A673 (cell line): ENCODE data around the gene PPM1D.

Source experiments
- CTCF ChIP-seq: fragments of 300-800, 200-600 bp; sonication (generic); conservative IDR thresholded peaks from 2 replicates; pipeline ENCODE4 v1.5.1; 2017; ENCODE audit warnings: low read depth, mild to moderate bottlenecking, antibody characterized with exemption, low read length, moderate library complexity, mixed read lengths
- EZH2 ChIP-seq: fragments of 200-600 bp; sonication (generic); IDR thresholded peaks from 2 replicates; pipeline ENCODE4 v1.6.1; 2017; ENCODE audit warnings: borderline replicate concordance, low read depth, mild to moderate bottlenecking, mixed read lengths, antibody characterized with exemption, low read length; ENCODE audit not compliant: poor library complexity, severe bottlenecking

GRCh38 chr17:60618080-60618479 is 18.1 kb downstream of the PPM1D start:
- TF ChIP-seq CTCF (no peak), EZH2 (no peak)
